H1 (cell line): ENCODE measurements around the gene CPZ. TPM values are rescaled to one million over a fixed set of nuclear protein-coding genes. Genes with fewer than 3 reads are reported as not detected.

Experiments
- CTCF ChIA-PET: fragments of 300-600 bp; sonication (Branson Sonifier 250); formaldehyde crosslinking; loops from one replicate; lab custom pipeline; 2021; ENCODE audit not compliant: partially characterized antibody; lab: Charles Lee
- POLR2A ChIA-PET: fragments of 300-600 bp; sonication (Branson Sonifier 250); formaldehyde crosslinking; loops from one replicate; lab custom pipeline; 2021; ENCODE audit warnings: inconsistent platforms; ENCODE audit not compliant: partially characterized antibody; lab: Charles Lee
- DNase-seq, 2 experiments: peaks; one replicate each; pipeline versions ENCODE4 v3.0.0 to v3.0.0-alpha.2; 2010 to 2022; ENCODE audit warnings: low spot score in 2 of 2, low read depth in 1 of 2, mixed read lengths in 1 of 2
- FAIRE-seq: peaks from 2 replicates; lab custom pipeline; 2011; peaks lifted over from hg19 to GRCh38; lab: Jason Lieb, UNC
- H2AFZ ChIP-seq: 2 replicates; pipeline ENCODE4 v1.8.1; 2012; ENCODE audit warnings: low read length, inconsistent platforms
- H2AK5ac ChIP-seq: 2 replicates; pipeline ENCODE4 v1.6.1; 2013; ENCODE audit warnings: low read depth, low read length
- H2BK120ac ChIP-seq: replicated peaks from 2 replicates; pipeline ENCODE3; 2013; ENCODE audit warnings: low read depth, low read length, inconsistent platforms
- H2BK12ac ChIP-seq: 2 replicates; pipeline ENCODE4 v1.6.1; 2013; ENCODE audit warnings: low read depth, low read length
- H2BK15ac ChIP-seq: 2 replicates; pipeline ENCODE4 v1.6.1; 2013; ENCODE audit warnings: low read length
- H2BK20ac ChIP-seq: 2 replicates; pipeline ENCODE4 v1.6.1; 2013; ENCODE audit warnings: low read length
- H2BK5ac ChIP-seq: 2 replicates; pipeline ENCODE4 v1.6.1; 2013; ENCODE audit warnings: low read depth, low read length
- H3K14ac ChIP-seq: 2 replicates; pipeline ENCODE4 v1.6.1; 2013; ENCODE audit warnings: inconsistent platforms; ENCODE audit not compliant: insufficient read length
- H3K18ac ChIP-seq: 2 replicates; pipeline ENCODE4 v1.6.1; 2013; ENCODE audit warnings: low read length; ENCODE audit errors: extremely low read depth
- H3K23ac ChIP-seq: 2 replicates; pipeline ENCODE4 v1.6.1; 2013; ENCODE audit warnings: inconsistent platforms; ENCODE audit not compliant: insufficient read length
- H3K23me2 ChIP-seq: 2 replicates; pipeline ENCODE4 v1.6.1; 2013; ENCODE audit warnings: low read depth, low read length
- H3K27ac ChIP-seq: 2 replicates; pipeline ENCODE4 v1.6.1; 2011; ENCODE audit warnings: low read depth, low read length, inconsistent platforms
- H3K27me3 ChIP-seq, 4 experiments: replicated peaks in 1 of 4; 1 replicate in 1 of 4; 2 replicates in 3 of 4; pipeline versions ENCODE4 v1.6.1 to v1.8.1; 2011 to 2013; ENCODE audit warnings: low read length in 3 of 4, mild to moderate bottlenecking in 3 of 4, inconsistent platforms in 2 of 4, mixed read lengths in 2 of 4, moderate library complexity in 1 of 4; ENCODE audit not compliant: control insufficient read depth in 3 of 4, insufficient read depth in 3 of 4; ENCODE audit errors: extremely low read depth in 1 of 4
- H3K36me3 ChIP-seq, 4 experiments: 2 replicates each; pipeline versions ENCODE4 v1.6.1 to v1.8.1; 2011 to 2013; ENCODE audit warnings: mild to moderate bottlenecking in 4 of 4, low read length in 3 of 4, moderate library complexity in 2 of 4, control low read depth in 1 of 4, inconsistent platforms in 1 of 4; ENCODE audit not compliant: insufficient read depth in 4 of 4, control insufficient read depth in 2 of 4
- H3K4ac ChIP-seq: replicated peaks from 2 replicates; pipeline ENCODE3; 2013; ENCODE audit warnings: low read length, low read depth, mixed read lengths, inconsistent platforms; ENCODE audit not compliant: insufficient read length
- H3K4me1 ChIP-seq, 4 experiments: replicated peaks in 1 of 4; 1 replicate in 1 of 4; 2 replicates in 3 of 4; pipeline versions ENCODE4 v1.6.1 to v1.8.1; 2011 to 2013; ENCODE audit warnings: low read length in 3 of 4, inconsistent platforms in 2 of 4, mixed read lengths in 1 of 4; ENCODE audit not compliant: insufficient read depth in 4 of 4, control insufficient read depth in 3 of 4
- H3K4me2 ChIP-seq, 2 experiments: 2 replicates each; pipeline versions ENCODE4 v1.6.1 to v1.8.1; 2011 to 2013; ENCODE audit warnings: low read depth in 2 of 2, low read length in 2 of 2, control low read depth in 1 of 2, inconsistent platforms in 1 of 2, mild to moderate bottlenecking in 1 of 2; ENCODE audit not compliant: insufficient read depth in 1 of 2
- H3K4me3 ChIP-seq, 4 experiments: fragments of 200-600, 300-600 bp in 1 of 4; sonication (generic), shearing (Covaris generic), sonication (Bioruptor Twin) in 1 of 4; 2 replicates each; pipeline versions ENCODE4 v1.5.1 to v1.8.1; 2011 to 2016; ENCODE audit warnings: low read length in 4 of 4, low read depth in 3 of 4, control low read depth in 2 of 4, inconsistent platforms in 2 of 4, mild to moderate bottlenecking in 2 of 4, mixed read lengths in 1 of 4, moderate library complexity in 1 of 4; ENCODE audit not compliant: insufficient read depth in 2 of 4; ENCODE audit errors: extremely low read depth in 1 of 4
- H3K56ac ChIP-seq: replicated peaks from 2 replicates; pipeline ENCODE3; 2013; ENCODE audit warnings: low read depth, mild to moderate bottlenecking, mixed read lengths, low read length, inconsistent platforms; ENCODE audit not compliant: insufficient read length
- H3K79me1 ChIP-seq: 2 replicates; pipeline ENCODE4 v1.6.1; 2013; ENCODE audit warnings: low read depth, low read length, control low read depth
- H3K79me2 ChIP-seq, 2 experiments: 2 replicates each; pipeline versions ENCODE4 v1.6.1 to v1.8.1; 2012 to 2013; ENCODE audit warnings: low read length in 2 of 2, mild to moderate bottlenecking in 2 of 2, inconsistent platforms in 1 of 2; ENCODE audit not compliant: insufficient read depth in 2 of 2, control insufficient read depth in 1 of 2
- H3K9ac ChIP-seq, 4 experiments: replicated peaks in 1 of 4; 1 replicate in 1 of 4; 2 replicates in 3 of 4; pipeline versions ENCODE4 v1.6.1 to v1.8.1; 2011 to 2013; ENCODE audit warnings: low read depth in 3 of 4, low read length in 3 of 4, control low read depth in 2 of 4, mild to moderate bottlenecking in 2 of 4, moderate library complexity in 2 of 4, inconsistent platforms in 1 of 4; ENCODE audit errors: extremely low read depth in 1 of 4
- H3K9me3 ChIP-seq, 2 experiments: 2 replicates each; pipeline versions ENCODE4 v1.6.1 to v1.8.1; 2012 to 2013; ENCODE audit warnings: mild to moderate bottlenecking in 2 of 2, moderate library complexity in 2 of 2, control low read depth in 1 of 2, inconsistent platforms in 1 of 2, low read depth in 1 of 2, low read length in 1 of 2, mixed read lengths in 1 of 2; ENCODE audit not compliant: insufficient read depth in 2 of 2
- H4K20me1 ChIP-seq, 2 experiments: replicated peaks in 1 of 2; 2 replicates each; pipeline versions ENCODE3 to v1.8.1; 2011 to 2013; ENCODE audit warnings: inconsistent platforms in 2 of 2, low read length in 2 of 2, mild to moderate bottlenecking in 1 of 2; ENCODE audit not compliant: insufficient read depth in 2 of 2, control insufficient read depth in 1 of 2
- H4K5ac ChIP-seq: 2 replicates; pipeline ENCODE4 v1.6.1; 2013; ENCODE audit warnings: low read length, low read depth, mixed read lengths, inconsistent platforms; ENCODE audit not compliant: insufficient read length
- H4K8ac ChIP-seq: 2 replicates; pipeline ENCODE4 v1.8.0; 2013; ENCODE audit warnings: mild to moderate bottlenecking, moderate library complexity, low read length, inconsistent platforms; ENCODE audit not compliant: insufficient read depth; ENCODE audit errors: extremely low read depth
- H4K91ac ChIP-seq: replicated peaks from 2 replicates; pipeline ENCODE3; 2013; ENCODE audit warnings: low read length, mixed read lengths, inconsistent platforms; ENCODE audit not compliant: insufficient read length
- CBX8 ChIP-seq: fragments of 300-800, 300-1000 bp; sonication (generic); IDR thresholded peaks from 2 replicates; pipeline ENCODE4 v1.7.1; 2016; ENCODE audit warnings: low read depth, low read length, borderline replicate concordance
- CTCF ChIP-seq, 3 experiments: IDR thresholded peaks; 1 replicate in 2 of 3; 2 replicates in 1 of 3; pipeline versions ENCODE4 v1.5.1 to v1.6.1; 2011; ENCODE audit warnings: low read length in 3 of 3, mild to moderate bottlenecking in 3 of 3, inconsistent platforms in 2 of 3, low read depth in 1 of 3, moderate library complexity in 1 of 3; ENCODE audit not compliant: insufficient read depth in 1 of 3; ENCODE audit errors: control extremely low read depth in 1 of 3
- JUN ChIP-seq: IDR thresholded peaks from 2 replicates; pipeline ENCODE4 v1.6.1; 2011; ENCODE audit warnings: low read depth, mild to moderate bottlenecking, improper control_type of control experiment, low read length
- MAFK ChIP-seq: IDR thresholded peaks from 2 replicates; pipeline ENCODE4 v1.6.1; 2012; ENCODE audit warnings: low read depth, mild to moderate bottlenecking, improper control_type of control experiment, low read length
- POU5F1 ChIP-seq: IDR thresholded peaks from 2 replicates; pipeline ENCODE4 v1.6.1; 2011; ENCODE audit warnings: low read depth, mild to moderate bottlenecking, low read length, moderate library complexity
- RNF2 ChIP-seq: fragments of 200-900, 300-1000 bp; sonication (generic); IDR thresholded peaks from 2 replicates; pipeline ENCODE4 v1.7.1; 2016; ENCODE audit warnings: borderline replicate concordance, low read depth, mild to moderate bottlenecking, antibody characterized with exemption, low read length; ENCODE audit not compliant: poor library complexity, severe bottlenecking; ENCODE audit errors: missing control alignments
- WGBS, 2 experiments: shearing (Covaris generic) in 1 of 2; methylation state at CpG; one replicate each; pipeline versions ENCODE4 v1.1.6 to v1.1.7; 2013 to 2015; ENCODE audit warnings: low lambda C conversion rate in 2 of 2, mixed read lengths in 2 of 2, inconsistent platforms in 1 of 2, low coverage in 1 of 2, missing lambda C conversion rate in 1 of 2; ENCODE audit not compliant: insufficient replicate concordance in 2 of 2, insufficient coverage in 1 of 2, insufficient read length in 1 of 2; ENCODE audit errors: extremely low coverage in 1 of 2, missing lambda C conversion rate in 1 of 2; 5-methylcytosine and 5-hydroxymethylcytosine counted together
- polyA plus RNA-seq, 7 experiments: library from polyadenylated mRNA; depleted of rRNA in 3 of 7; stranded (reverse) in 5 of 7; unstranded in 2 of 7; fragments of >200 nt in 5 of 7; fragments of 200-250 nt in 2 of 7; gene quantifications; 1 replicate in 5 of 7; 2 replicates in 1 of 7; 4 replicates in 1 of 7; pipeline versions ENCODE4 v1.2.1 to v1.2.3, GENCODE V29; 2011 to 2013; ENCODE audit warnings: missing spikeins in 2 of 7, mixed read lengths in 2 of 7
- total RNA-seq: library from RNA; stranded (reverse); fragmentation: NEBNext Ultra II Directional; extraction: Animal tissue kit (Norgen Biotek cat#: 25700); gene quantifications from 2 replicates; pipeline ENCODE4 v1.2.1, GENCODE V29; 2021

CPZ gene
- total and polyA plus RNA-seq, 2 of the 8 experiments (the other 6 are each of a cell fraction or from before 2014, with no cell fraction given): 28.8 to 40.7 TPM

- no peak overlapping the region for H2BK120ac ChIP-seq
- H3K9me3 ChIP-seq: no peaks in the 10 kb centered on the region
- no peaks in the 10 kb centered on the region for H3K36me3 ChIP-seq
- ChIA-PET POLR2A (no interaction called here), CTCF (no interaction called here)
- no peak overlapping the region for H4K5ac ChIP-seq
- H3K4me1 ChIP-seq: peaks cover 0 to 2% (median 0%) of the 10 kb centered on the region in 4 experiments; a peak in 3 of 7 replicates
- no peak overlapping the region for H3K14ac ChIP-seq
- no peak overlapping the region for H3K4me3 ChIP-seq
- no peak overlapping the region; the same call in 1 of the 2 replicates for H4K8ac ChIP-seq
- H3K4ac ChIP-seq: no peak overlapping the region
- no peak overlapping the region for H3K18ac ChIP-seq
- no peak overlapping the region for H3K4me2 ChIP-seq
- no peak overlapping the region for H2BK20ac ChIP-seq
- H2AFZ ChIP-seq: no peak overlapping the region
- H4K91ac ChIP-seq: no peak overlapping the region
- H4K20me1 ChIP-seq: peaks cover 0 to 2% of the 10 kb centered on the region in 2 experiments
- no peak overlapping the region for H2AK5ac ChIP-seq
- FAIRE-seq (no peak), DNase-seq (no peak)
- H3K79me1 ChIP-seq: no peaks in the 10 kb centered on the region
- no peak overlapping the region for H2BK12ac ChIP-seq
- H3K9ac ChIP-seq: no peak overlapping the region
- H3K79me2 ChIP-seq: no peaks in the 10 kb centered on the region
- H3K27me3 ChIP-seq: 0 out of 7 replicates have a peak, but pooled peaks cover 0 to 3% (median 0%) of the 10 kb centered on the region in 4 experiments
- H3K23ac ChIP-seq: no peak overlapping the region
- H3K56ac ChIP-seq: no peak overlapping the region
- TF ChIP-seq POU5F1 (no peak), CTCF (IDR thresholded peaks at IDR 0.05; ENCODE audit: control extremely low read depth in 1 of 3, insufficient read depth in 1 of 3, low read depth in 1 of 3, low read length in 3 of 3) (no peak), MAFK (no peak), CBX8 (no peak), JUN (no peak), RNF2 (no peak)
- H2BK5ac ChIP-seq: no peak overlapping the region
- H2BK15ac ChIP-seq: no peak overlapping the region
- 90% methylated on average over 16 of the region's 16 CpGs; no CpG with 5 or more reads in 1 of the 2 experiments for WGBS, 2 experiments
- no peak overlapping the region for H3K27ac ChIP-seq
- no peaks in the 10 kb centered on the region for H3K23me2 ChIP-seq
Observed at GRCh38 chr4:8641931-8642650, 49.5 kb downstream of the CPZ start.
